Vagina (tissue), 2 donors: Measurements from ENCODE around the gene TEX9. TPM values are rescaled to one million over a fixed set of nuclear protein-coding genes. Genes with fewer than 3 reads are reported as not detected.

ENCODE experiments used
- DNase-seq, 2 donors: peaks; one replicate each; pipeline ENCODE4 v3.0.0-alpha.2; 2017; ENCODE audit errors: extremely low spot score in 2 of 2
- H3K27ac ChIP-seq: fragments of 200-600 bp; sonication (generic); one replicate; pipeline ENCODE4 v1.5.1; 2019
- H3K27me3 ChIP-seq: fragments of 200-600 bp; sonication (generic); one replicate; pipeline ENCODE4 v1.5.1; 2019
- H3K36me3 ChIP-seq, 2 donors: fragments of 200-600 bp; sonication (generic); one replicate each; pipeline ENCODE4 v1.5.1; 2017 to 2019
- H3K4me1 ChIP-seq: fragments of 200-600 bp; sonication (generic); one replicate; pipeline ENCODE4 v1.5.1; 2019
- H3K4me3 ChIP-seq, 2 donors: fragments of 200-600 bp; sonication (generic); 1 replicate in 1 of 2; 2 replicates in 1 of 2; pipeline ENCODE4 v1.5.1; 2016 to 2019
- H3K9me3 ChIP-seq: fragments of 200-600 bp; sonication (generic); one replicate; pipeline ENCODE4 v1.5.1; 2019
- CTCF ChIP-seq, 3 experiments: fragments of 450-650 bp in 2 of 3; fragments of 200-600 bp in 1 of 3; sonication (generic) in 1 of 3; IDR thresholded peaks; one replicate each; pipeline ENCODE4 v1.5.1; 2017 to 2019; ENCODE audit warnings: antibody characterized with exemption in 3 of 3, mild to moderate bottlenecking in 2 of 3, moderate library complexity in 2 of 3
- POLR2A ChIP-seq, 2 donors: fragments of 450-650 bp; IDR thresholded peaks; one replicate each; pipeline ENCODE4 v1.6.1; 2017; ENCODE audit warnings: antibody characterized with exemption in 2 of 2, mild to moderate bottlenecking in 2 of 2, moderate library complexity in 2 of 2
- POLR2AphosphoS5 ChIP-seq, 2 donors: sonication (generic); formaldehyde crosslinking; IDR thresholded peaks; one replicate each; pipeline ENCODE4 v1.9.0; 2017; ENCODE audit warnings: antibody characterized with exemption in 2 of 2, mild to moderate bottlenecking in 2 of 2, low read depth in 1 of 2; ENCODE audit not compliant: insufficient read depth in 1 of 2
- intact Hi-C: fragments of 100-400 bp; cut with DNase I; formaldehyde crosslinking; loops from one replicate; pipeline ENCODE4 v1.15.1; 2023
- total RNA-seq: library from RNA; depleted of rRNA; stranded (reverse); fragments of >200 nt; gene quantifications from one replicate; pipeline ENCODE4 v1.2.3, GENCODE V29; 2016

TEX9 gene
- total RNA-seq, 1 donor from 2014 or later = 4.9 TPM

- Histone ChIP-seq H3K36me3 (no peaks in the 10 kb centered on the region), H3K27me3 (no peaks in the 10 kb centered on the region), H3K4me3 (no peak overlapping the region), H3K27ac (no peak overlapping the region), H3K9me3 (no peaks in the 10 kb centered on the region), H3K4me1 (no peaks in the 10 kb centered on the region)
- intact Hi-C loops = no loop called here
- TF ChIP-seq POLR2A (IDR thresholded peaks at IDR 0.05) (no peak), POLR2AphosphoS5 (IDR thresholded peaks at IDR 0.05; ENCODE audit: insufficient read depth in 1 of 2, low read depth in 1 of 2) (no peak), CTCF (IDR thresholded peaks at IDR 0.05) (no peak)
- no peak for DNase-seq
These were observed 22.6 kb upstream of the TEX9 start for GRCh38 chr15:56342653-56343052.

- DNase-seq = no peak
- Histone ChIP-seq H3K4me1 (no peaks in the 10 kb centered on the region), H3K9me3 (no peaks in the 10 kb centered on the region), H3K36me3 (no peaks in the 10 kb centered on the region), H3K27ac (no peak overlapping the region), H3K4me3 (no peak overlapping the region), H3K27me3 (no peaks in the 10 kb centered on the region)
- TF ChIP-seq CTCF (IDR thresholded peaks at IDR 0.05) (no peak), POLR2AphosphoS5 (IDR thresholded peaks at IDR 0.05; ENCODE audit: insufficient read depth in 1 of 2, low read depth in 1 of 2) (no peak), POLR2A (IDR thresholded peaks at IDR 0.05) (no peak)
- intact Hi-C loops = no loop called here
These were observed 21.3 kb upstream of the TEX9 start for GRCh38 chr15:56343879-56344278.

- H3K4me1 ChIP-seq = no peaks in the 10 kb centered on the region
- DNase-seq = no peak
- H3K27ac ChIP-seq = no peak overlapping the region
- H3K36me3 ChIP-seq = no peaks in the 10 kb centered on the region
- TF ChIP-seq POLR2A (IDR thresholded peaks at IDR 0.05) (no peak), CTCF (IDR thresholded peaks at IDR 0.05) (no peak), POLR2AphosphoS5 (IDR thresholded peaks at IDR 0.05; ENCODE audit: insufficient read depth in 1 of 2, low read depth in 1 of 2) (no peak)
- no peaks in the 10 kb centered on the region for H3K27me3 ChIP-seq
- no peaks in the 10 kb centered on the region for H3K9me3 ChIP-seq
- intact Hi-C loops = no loop called here
- no peak overlapping the region for H3K4me3 ChIP-seq
These were observed 20.9 kb upstream of the TEX9 start for GRCh38 chr15:56344336-56344735.

- no peak overlapping the region for H3K27ac ChIP-seq
- H3K4me1 ChIP-seq = no peaks in the 10 kb centered on the region
- H3K4me3 ChIP-seq = no peak overlapping the region
- no peaks in the 10 kb centered on the region for H3K9me3 ChIP-seq
- no peak for DNase-seq
- intact Hi-C loops = no loop called here
- no peaks in the 10 kb centered on the region for H3K27me3 ChIP-seq
- TF ChIP-seq POLR2A (IDR thresholded peaks at IDR 0.05) (no peak), POLR2AphosphoS5 (IDR thresholded peaks at IDR 0.05; ENCODE audit: insufficient read depth in 1 of 2, low read depth in 1 of 2) (no peak), CTCF (IDR thresholded peaks at IDR 0.05) (no peak)
- H3K36me3 ChIP-seq = no peaks in the 10 kb centered on the region
These were observed 18.8 kb upstream of the TEX9 start for GRCh38 chr15:56346414-56346813.

- Histone ChIP-seq H3K9me3 (no peaks in the 10 kb centered on the region), H3K4me1 (no peaks in the 10 kb centered on the region), H3K27ac (no peak overlapping the region), H3K27me3 (no peaks in the 10 kb centered on the region), H3K4me3 (no peak overlapping the region), H3K36me3 (no peaks in the 10 kb centered on the region)
- DNase-seq = no peak
- TF ChIP-seq CTCF (IDR thresholded peaks at IDR 0.05) = no peak
- no peak for TF ChIP-seq POLR2A (IDR thresholded peaks at IDR 0.05)
- TF ChIP-seq POLR2AphosphoS5 (IDR thresholded peaks at IDR 0.05; ENCODE audit: insufficient read depth in 1 of 2, low read depth in 1 of 2) = no peak
- intact Hi-C loops = no loop called here
These were observed 15.7 kb upstream of the TEX9 start for GRCh38 chr15:56349554-56349953.
